Gastroesophageal sphincter (tissue), 4 donors: ENCODE measurements around the gene GSG1L. TPM values are rescaled to one million over a fixed set of nuclear protein-coding genes. Genes with fewer than 3 reads are reported as not detected.

Experiments used
- ATAC-seq: fragments of 150-250 bp; one replicate; pipeline ENCODE4 v1.9.1; 2016; ENCODE audit warnings: mild to moderate bottlenecking, moderate library complexity
- H3K27ac ChIP-seq, 4 donors: fragments of 200-600 bp; sonication (generic) in 3 of 4; 1 replicate in 3 of 4; 2 replicates in 1 of 4; pipeline ENCODE4 v1.5.1; 2016 to 2019
- H3K27me3 ChIP-seq: fragments of 200-600 bp; sonication (generic); one replicate; pipeline ENCODE4 v1.5.1; 2019
- H3K36me3 ChIP-seq, 2 donors: fragments of 200-600 bp; sonication (generic); one replicate each; pipeline ENCODE4 v1.5.1; 2019; ENCODE audit warnings: control low read depth in 1 of 2
- H3K4me1 ChIP-seq, 3 donors: fragments of 200-600 bp; sonication (generic); 1 replicate in 2 of 3; 2 replicates in 1 of 3; pipeline ENCODE4 v1.5.1; 2016 to 2019; ENCODE audit warnings: control low read depth in 2 of 3
- H3K4me3 ChIP-seq, 2 donors: fragments of 200-600 bp; sonication (generic); one replicate each; pipeline ENCODE4 v1.5.1; 2019; ENCODE audit warnings: mild to moderate bottlenecking in 1 of 2, moderate library complexity in 1 of 2
- H3K9me3 ChIP-seq, 3 donors: fragments of 200-600 bp; sonication (generic); one replicate each; pipeline ENCODE4 v1.5.1; 2017 to 2019; ENCODE audit warnings: control low read depth in 2 of 3
- CTCF ChIP-seq, 4 experiments: fragments of 200-600 bp in 2 of 4; fragments of 450-650 bp in 2 of 4; sonication (generic) in 1 of 4; IDR thresholded peaks; one replicate each; pipeline ENCODE4 v1.5.1; 2017 to 2019; ENCODE audit warnings: antibody characterized with exemption in 4 of 4, mild to moderate bottlenecking in 2 of 4, moderate library complexity in 2 of 4
- EP300 ChIP-seq: sonication (generic); formaldehyde crosslinking; IDR thresholded peaks from one replicate; pipeline ENCODE4 v1.6.1; 2017; ENCODE audit warnings: antibody characterized with exemption, mild to moderate bottlenecking
- POLR2A ChIP-seq, 2 donors: fragments of 450-650 bp; IDR thresholded peaks; one replicate each; pipeline ENCODE4 v1.6.1; 2017; ENCODE audit warnings: antibody characterized with exemption in 2 of 2, mild to moderate bottlenecking in 2 of 2, moderate library complexity in 1 of 2
- POLR2AphosphoS5 ChIP-seq: sonication (generic); formaldehyde crosslinking; IDR thresholded peaks from one replicate; pipeline ENCODE4 v1.6.1; 2017; ENCODE audit warnings: antibody characterized with exemption
- WGBS, 2 donors: methylation state at CpG; one replicate each; pipeline ENCODE4 v1.1.5; 2018; ENCODE audit warnings: low coverage in 1 of 2; 5-methylcytosine and 5-hydroxymethylcytosine counted together
- total RNA-seq, 4 donors: library from RNA; depleted of rRNA; stranded (reverse); fragments of >200 nt; gene quantifications; one replicate each; pipeline ENCODE4 v1.1.0, GENCODE V29; 2016

The GSG1L gene
- total RNA-seq, 4 donors from 2014 or later, result 1.0 TPM; not detected in 3

- no peak overlapping the region for H3K27ac ChIP-seq
- no peaks in the 10 kb centered on the region for H3K4me1 ChIP-seq
- ATAC-seq, result no peak
These were observed 61.9 kb downstream of the GSG1L start for GRCh38 chr16:28001642-28002041.

GRCh38 chr16:28001184-28001583 is 62.3 kb downstream of the GSG1L start:
- 82 to 87% methylated on average over 3 to 6 of the region's 9 CpGs for WGBS, 2 donors
- Histone ChIP-seq H3K27ac (no peak overlapping the region), H3K27me3 (peaks cover 8% of the 10 kb centered on the region), H3K9me3 (peaks cover 0 to 6% (median 0%) of the 10 kb centered on the region in 3 donors), H3K4me1 (no peaks in the 10 kb centered on the region), H3K4me3 (no peak overlapping the region), H3K36me3 (no peaks in the 10 kb centered on the region)
- TF ChIP-seq CTCF (IDR thresholded peaks at IDR 0.05) (no peak), POLR2AphosphoS5 (no peak), EP300 (no peak), POLR2A (IDR thresholded peaks at IDR 0.05) (no peak)
- no peak for ATAC-seq

More at GRCh38 chr16:28001642-28002041, 61.9 kb downstream of the GSG1L start:
- peaks cover 0 to 6% (median 0%) of the 10 kb centered on the region in 3 donors for H3K9me3 ChIP-seq
- H3K4me3 ChIP-seq, result no peak overlapping the region
- 69% methylated on average over 2 of the region's 4 CpGs; no CpG with 5 or more reads in 1 of the 2 donors for WGBS, 2 donors
- no peaks in the 10 kb centered on the region for H3K36me3 ChIP-seq
- peaks cover 8% of the 10 kb centered on the region for H3K27me3 ChIP-seq
- TF ChIP-seq POLR2AphosphoS5 (no peak), EP300 (no peak), CTCF (IDR thresholded peaks at IDR 0.05) (no peak), POLR2A (IDR thresholded peaks at IDR 0.05) (no peak)

- Histone ChIP-seq H3K9me3 (peaks cover 0 to 6% (median 0%) of the 10 kb centered on the region in 3 donors), H3K36me3 (no peaks in the 10 kb centered on the region), H3K4me3 (no peak overlapping the region), H3K27ac (no peak overlapping the region), H3K27me3 (peaks cover 8% of the 10 kb centered on the region), H3K4me1 (no peaks in the 10 kb centered on the region)
- TF ChIP-seq POLR2AphosphoS5 (no peak), POLR2A (IDR thresholded peaks at IDR 0.05) (no peak), EP300 (no peak), CTCF (IDR thresholded peaks at IDR 0.05) (no peak)
- no peak for ATAC-seq
- 38 to 41% methylated on average over 8 to 9 of the region's 9 CpGs for WGBS, 2 donors
These were observed 63.0 kb downstream of the GSG1L start for GRCh38 chr16:28000314-28001169.

GRCh38 chr16:27999687-28000086 is 63.8 kb downstream of the GSG1L start:
- 62% methylated on average over 2 of the region's 2 CpGs; no CpG with 5 or more reads in 1 of the 2 donors for WGBS, 2 donors
- H3K4me3 ChIP-seq, result no peak overlapping the region
- ATAC-seq, result no peak

GRCh38 chr16:27995378-27995777 is 68.1 kb downstream of the GSG1L start:
- ATAC-seq, result no peak
- H3K27ac ChIP-seq, result no peak overlapping the region
- no peak overlapping the region for H3K4me3 ChIP-seq
- peaks cover 0 to 16% (median 0%) of the 10 kb centered on the region in 3 donors for H3K9me3 ChIP-seq
- WGBS, 2 donors, result 58 to 76% methylated on average over 5 of the region's 5 CpGs
- no peaks in the 10 kb centered on the region for H3K4me1 ChIP-seq
- H3K36me3 ChIP-seq, result no peaks in the 10 kb centered on the region
- TF ChIP-seq EP300 (no peak), CTCF (IDR thresholded peaks at IDR 0.05) (no peak), POLR2AphosphoS5 (no peak), POLR2A (IDR thresholded peaks at IDR 0.05) (no peak)
- no peaks in the 10 kb centered on the region for H3K27me3 ChIP-seq

More at GRCh38 chr16:27999687-28000086, 63.8 kb downstream of the GSG1L start:
- H3K4me1 ChIP-seq, result no peaks in the 10 kb centered on the region
- TF ChIP-seq POLR2A (IDR thresholded peaks at IDR 0.05) (no peak), POLR2AphosphoS5 (no peak), EP300 (no peak)
- peaks cover 0 to 6% (median 0%) of the 10 kb centered on the region in 3 donors for H3K9me3 ChIP-seq
- H3K27me3 ChIP-seq, result peaks cover 8% of the 10 kb centered on the region
- H3K36me3 ChIP-seq, result no peaks in the 10 kb centered on the region
- no peak overlapping the region for H3K27ac ChIP-seq
